SU-DHL-6 (cell line): ENCODE data around the gene ACAP3.

Experiments used
- EZH2phosphoT487 ChIP-seq: fragments of 200-600 bp; sonication (generic), shearing (Covaris generic); conservative IDR thresholded peaks from 2 replicates; pipeline ENCODE4 v1.6.1; 2018; ENCODE audit warnings: mild to moderate bottlenecking, antibody characterized with exemption, low read length, moderate library complexity, mixed read lengths
- TF ChIP-seq, protein P1 (sequence below): fragments of 200-600 bp; sonication (generic); IDR thresholded peaks from one replicate; pipeline ENCODE4 v1.5.1; 2017; ENCODE audit warnings: antibody characterized with exemption, mild to moderate bottlenecking, low read length, moderate library complexity; ENCODE audit not compliant: insufficient read depth, poor library complexity, severe bottlenecking

DNA sequence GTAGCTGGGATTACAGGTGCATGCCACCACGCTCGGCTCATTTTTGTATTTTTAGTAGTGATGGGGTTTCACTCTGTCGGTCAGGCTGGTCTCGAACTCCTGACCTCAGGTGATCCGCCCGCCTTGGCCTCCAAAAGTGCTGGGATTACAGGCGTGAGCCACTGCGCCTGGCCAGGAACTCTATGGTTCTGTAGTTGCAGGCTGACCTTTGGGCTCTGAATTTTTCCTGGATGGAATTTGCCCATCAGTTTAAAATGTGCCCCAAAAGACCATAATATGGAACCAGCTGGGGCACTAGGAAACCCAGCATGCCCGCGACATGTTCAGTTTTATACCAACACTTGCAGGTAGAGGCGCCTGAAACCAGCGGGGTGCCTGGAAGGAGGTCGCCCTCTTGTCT, 29.1 kb downstream of the ACAP3 start:
- TF ChIP-seq, protein P1, sequence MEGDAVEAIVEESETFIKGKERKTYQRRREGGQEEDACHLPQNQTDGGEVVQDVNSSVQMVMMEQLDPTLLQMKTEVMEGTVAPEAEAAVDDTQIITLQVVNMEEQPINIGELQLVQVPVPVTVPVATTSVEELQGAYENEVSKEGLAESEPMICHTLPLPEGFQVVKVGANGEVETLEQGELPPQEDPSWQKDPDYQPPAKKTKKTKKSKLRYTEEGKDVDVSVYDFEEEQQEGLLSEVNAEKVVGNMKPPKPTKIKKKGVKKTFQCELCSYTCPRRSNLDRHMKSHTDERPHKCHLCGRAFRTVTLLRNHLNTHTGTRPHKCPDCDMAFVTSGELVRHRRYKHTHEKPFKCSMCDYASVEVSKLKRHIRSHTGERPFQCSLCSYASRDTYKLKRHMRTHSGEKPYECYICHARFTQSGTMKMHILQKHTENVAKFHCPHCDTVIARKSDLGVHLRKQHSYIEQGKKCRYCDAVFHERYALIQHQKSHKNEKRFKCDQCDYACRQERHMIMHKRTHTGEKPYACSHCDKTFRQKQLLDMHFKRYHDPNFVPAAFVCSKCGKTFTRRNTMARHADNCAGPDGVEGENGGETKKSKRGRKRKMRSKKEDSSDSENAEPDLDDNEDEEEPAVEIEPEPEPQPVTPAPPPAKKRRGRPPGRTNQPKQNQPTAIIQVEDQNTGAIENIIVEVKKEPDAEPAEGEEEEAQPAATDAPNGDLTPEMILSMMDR, result no peak
- no peak for TF ChIP-seq EZH2phosphoT487
